ENCODE data around the gene PRLH. TPM values are rescaled to one million over a fixed set of nuclear protein-coding genes. Genes with fewer than 3 reads are reported as not detected.
A peak's percentile ranks its signal among the peaks of the same experiment; 100 is the strongest.

Gene PRLH
- total RNA-seq, 1 donor, result not detected

GRCh38 chr2:237536083-237536415 is 30.3 kb upstream of the PRLH start:
- Histone ChIP-seq H3K4me3 (ENCODE audit: insufficient read depth, low read length) (no peak overlapping the region), H3K27ac (ENCODE audit: low read depth, low read length) (no peak overlapping the region), H3K9me3 (ENCODE audit: low read depth, low read length) (no peaks in the 10 kb centered on the region), H2AFZ (ENCODE audit: low read length) (no peak overlapping the region), H4K20me1 (ENCODE audit: insufficient read depth, low read length) (no peaks in the 10 kb centered on the region), H3K4me2 (ENCODE audit: insufficient read depth, low read length) (no peak overlapping the region), H3K79me2 (ENCODE audit: insufficient read depth, low read length) (no peaks in the 10 kb centered on the region), H3K4me1 (ENCODE audit: insufficient read depth, low read length) (peaks cover 23% of the 10 kb centered on the region), H3K36me3 (ENCODE audit: insufficient read depth, low read length) (peaks cover 23% of the 10 kb centered on the region), H3K27me3 (ENCODE audit: insufficient read depth, low read length) (no peaks in the 10 kb centered on the region)
- peak; percentile 70 for DNase-seq (ENCODE audit: insufficient read length, low spot score, missing footprints)
- no peak for TF ChIP-seq CTCF (IDR thresholded peaks at IDR 0.05; ENCODE audit: extremely low read depth, low read depth, low read length)

DNA sequence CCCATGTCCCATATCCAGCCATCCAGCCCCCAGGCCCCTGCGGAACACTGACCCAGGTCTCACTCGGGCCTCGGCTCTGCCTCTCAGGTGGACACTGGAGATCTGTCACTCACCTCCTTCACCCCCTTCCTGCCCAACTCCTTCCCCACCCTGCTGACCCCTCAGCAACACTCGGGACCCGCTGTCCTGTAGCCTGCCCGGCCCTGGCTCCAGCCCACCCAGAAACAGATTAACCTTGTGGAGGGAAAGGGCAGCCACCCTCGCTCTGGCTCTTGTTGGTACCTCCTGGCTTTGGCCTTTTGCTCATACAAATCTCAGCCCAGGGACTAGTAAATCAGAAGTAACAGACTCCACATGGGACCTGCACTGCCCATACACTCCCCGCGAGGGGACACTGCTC is 29.8 kb upstream of the PRLH start:
- H3K4me2 ChIP-seq (ENCODE audit: insufficient read depth, low read length), result no peak overlapping the region
- no peak overlapping the region for H2AFZ ChIP-seq (ENCODE audit: low read length)
- no peak overlapping the region for H3K4me3 ChIP-seq (ENCODE audit: insufficient read depth, low read length)
- H3K9me3 ChIP-seq (ENCODE audit: low read depth, low read length), result no peaks in the 10 kb centered on the region
- no peak for TF ChIP-seq CTCF (IDR thresholded peaks at IDR 0.05; ENCODE audit: extremely low read depth, low read depth, low read length)
- peaks cover 23% of the 10 kb centered on the region for H3K36me3 ChIP-seq (ENCODE audit: insufficient read depth, low read length)
- H3K79me2 ChIP-seq (ENCODE audit: insufficient read depth, low read length), result no peaks in the 10 kb centered on the region
- H3K4me1 ChIP-seq (ENCODE audit: insufficient read depth, low read length), result peaks cover 23% of the 10 kb centered on the region
- no peaks in the 10 kb centered on the region for H3K27me3 ChIP-seq (ENCODE audit: insufficient read depth, low read length)
- DNase-seq (ENCODE audit: insufficient read length, low spot score, missing footprints), result no peak
- no peak overlapping the region for H3K27ac ChIP-seq (ENCODE audit: low read depth, low read length)
- H4K20me1 ChIP-seq (ENCODE audit: insufficient read depth, low read length), result no peaks in the 10 kb centered on the region

GRCh38 chr2:237538001-237538720 is 28.2 kb upstream of the PRLH start:
- Histone ChIP-seq H3K4me1 (ENCODE audit: insufficient read depth, low read length) (peaks cover 16% of the 10 kb centered on the region), H3K27ac (ENCODE audit: low read depth, low read length) (no peak overlapping the region), H3K4me2 (ENCODE audit: insufficient read depth, low read length) (no peak overlapping the region), H3K36me3 (ENCODE audit: insufficient read depth, low read length) (peaks cover 18% of the 10 kb centered on the region), H3K79me2 (ENCODE audit: insufficient read depth, low read length) (no peaks in the 10 kb centered on the region), H3K27me3 (ENCODE audit: insufficient read depth, low read length) (no peaks in the 10 kb centered on the region), H3K9me3 (ENCODE audit: low read depth, low read length) (no peaks in the 10 kb centered on the region), H3K4me3 (ENCODE audit: insufficient read depth, low read length) (no peak overlapping the region), H2AFZ (ENCODE audit: low read length) (no peak overlapping the region), H4K20me1 (ENCODE audit: insufficient read depth, low read length) (no peaks in the 10 kb centered on the region)
- no peak for TF ChIP-seq CTCF (IDR thresholded peaks at IDR 0.05; ENCODE audit: extremely low read depth, low read depth, low read length)
- peak; percentile 79 for DNase-seq (ENCODE audit: insufficient read length, low spot score, missing footprints)

- Histone ChIP-seq H3K27ac (ENCODE audit: low read depth, low read length) (no peak overlapping the region), H3K4me2 (ENCODE audit: insufficient read depth, low read length) (no peak overlapping the region), H3K4me3 (ENCODE audit: insufficient read depth, low read length) (no peak overlapping the region), H2AFZ (ENCODE audit: low read length) (no peak overlapping the region), H3K36me3 (ENCODE audit: insufficient read depth, low read length) (peaks cover 18% of the 10 kb centered on the region), H3K79me2 (ENCODE audit: insufficient read depth, low read length) (no peaks in the 10 kb centered on the region), H3K9me3 (ENCODE audit: low read depth, low read length) (no peaks in the 10 kb centered on the region), H3K4me1 (ENCODE audit: insufficient read depth, low read length) (peaks cover 8% of the 10 kb centered on the region), H4K20me1 (ENCODE audit: insufficient read depth, low read length) (no peaks in the 10 kb centered on the region), H3K27me3 (ENCODE audit: insufficient read depth, low read length) (no peaks in the 10 kb centered on the region)
- no peak for TF ChIP-seq CTCF (IDR thresholded peaks at IDR 0.05; ENCODE audit: extremely low read depth, low read depth, low read length)
- DNase-seq (ENCODE audit: insufficient read length, low spot score, missing footprints), result peak; percentile 41
Observed at GRCh38 chr2:237538901-237539300, 27.5 kb upstream of the PRLH start.

Data from osteoblast (primary cell).